HG03558 (cell line): ENCODE measurements around the gene GALNT14.

ENCODE experiments used
- ATAC-seq: cut with Tn5 transposase; IDR thresholded peaks from one replicate; pipeline ENCODE4 v1.9.1; 2021; ENCODE audit warnings: moderate number of reproducible peaks; ENCODE audit not compliant: unreplicated experiment; ENCODE audit errors: extremely low read depth

Gene GALNT14

GRCh38 chr2:31060397-31060796 is 77.8 kb downstream of the GALNT14 start:
- no peak for ATAC-seq

GRCh38 chr2:31058096-31059035 is 79.9 kb downstream of the GALNT14 start:
- no peak for ATAC-seq

- no peak for ATAC-seq
Observed at GRCh38 chr2:31057691-31058090, 80.5 kb downstream of the GALNT14 start.

- ATAC-seq: no peak
Observed at GRCh38 chr2:31055938-31056337, 82.3 kb downstream of the GALNT14 start.

DNA sequence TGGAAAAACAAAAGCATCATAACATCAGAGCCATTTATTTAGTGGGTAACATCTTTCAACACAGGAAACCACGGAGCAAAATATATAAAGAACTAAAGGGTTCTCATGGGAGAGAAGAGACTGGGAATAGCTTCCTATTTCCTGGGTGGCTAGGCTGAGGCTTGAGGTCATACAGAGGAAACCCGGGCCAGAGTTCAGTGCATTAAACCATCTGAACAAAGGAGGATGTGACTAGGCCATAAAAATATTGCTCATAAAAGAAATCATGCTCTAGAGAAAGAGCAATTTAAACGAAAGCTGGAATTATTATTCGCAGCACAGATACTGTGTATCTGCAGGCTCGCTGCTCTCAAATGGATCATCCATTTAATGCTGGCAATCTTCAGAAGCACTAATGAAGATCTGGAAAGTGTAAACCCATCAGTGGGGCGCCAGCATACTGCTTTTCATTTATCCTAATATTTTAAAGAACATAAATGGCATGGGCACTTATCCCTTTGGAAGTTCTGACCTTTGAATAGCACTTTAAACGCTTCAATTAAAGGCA is 83.3 kb downstream of the GALNT14 start:
- no peak for ATAC-seq

- ATAC-seq: no peak
Observed at GRCh38 chr2:31053929-31054782, 84.1 kb downstream of the GALNT14 start.

GRCh38 chr2:31052284-31052683 is 86.0 kb downstream of the GALNT14 start:
- ATAC-seq: no peak

GRCh38 chr2:31051258-31052140 is 86.7 kb downstream of the GALNT14 start:
- ATAC-seq: no peak

DNA sequence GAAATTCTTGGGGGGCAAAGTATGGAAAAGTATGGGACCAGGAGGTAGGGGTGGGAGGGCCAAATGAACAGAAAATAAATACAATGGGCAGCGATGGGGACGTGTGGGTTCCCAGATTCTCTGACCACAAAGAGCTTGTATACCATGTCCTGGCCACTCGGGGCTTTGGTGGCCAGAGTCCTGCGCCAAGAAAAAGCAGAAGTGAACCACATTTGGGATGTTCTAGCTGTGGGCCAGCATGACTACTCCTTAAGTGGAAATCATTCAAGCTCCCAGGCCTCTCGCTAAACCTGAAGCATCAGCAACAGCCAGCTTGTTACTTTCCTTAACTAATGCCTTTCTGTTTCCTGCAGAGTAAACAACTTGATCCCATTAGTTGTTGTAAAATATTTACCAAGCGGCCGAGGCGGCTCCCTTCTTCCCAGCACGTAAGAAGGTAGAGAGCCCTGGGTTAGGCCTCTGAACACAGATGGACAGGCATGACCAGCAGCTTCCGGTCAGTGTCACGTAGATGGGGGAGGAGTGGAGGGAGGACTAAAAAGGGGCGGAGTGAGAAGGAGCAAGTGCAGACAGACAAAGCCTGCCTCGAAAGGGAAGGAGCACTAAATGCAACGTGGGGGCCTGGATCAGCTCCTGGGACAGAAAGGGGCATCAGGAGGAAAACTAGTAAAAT is 88.2 kb downstream of the GALNT14 start:
- ATAC-seq: no peak

DNA sequence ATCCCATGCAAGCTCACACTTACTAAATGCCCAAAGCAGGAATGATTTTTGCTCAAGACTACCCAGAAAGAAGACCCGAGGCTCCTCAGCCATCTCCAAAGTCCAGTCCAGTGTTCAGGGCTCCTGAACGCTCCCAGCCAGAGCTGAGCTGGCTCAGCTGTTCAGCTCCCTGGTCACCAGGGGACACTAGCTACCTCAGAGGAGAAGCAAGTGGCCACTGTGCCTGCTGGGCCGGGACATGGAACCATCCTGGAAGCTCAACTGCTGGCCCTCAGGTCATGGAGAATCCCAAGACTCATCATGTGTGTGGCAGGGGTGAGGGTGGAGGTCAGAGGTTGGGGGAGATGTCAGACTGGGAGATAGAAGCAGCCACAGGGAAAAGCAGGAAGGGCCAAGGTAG is 89.0 kb downstream of the GALNT14 start:
- no peak for ATAC-seq

GRCh38 chr2:31047599-31047998 is 90.6 kb downstream of the GALNT14 start:
- no peak for ATAC-seq

DNA sequence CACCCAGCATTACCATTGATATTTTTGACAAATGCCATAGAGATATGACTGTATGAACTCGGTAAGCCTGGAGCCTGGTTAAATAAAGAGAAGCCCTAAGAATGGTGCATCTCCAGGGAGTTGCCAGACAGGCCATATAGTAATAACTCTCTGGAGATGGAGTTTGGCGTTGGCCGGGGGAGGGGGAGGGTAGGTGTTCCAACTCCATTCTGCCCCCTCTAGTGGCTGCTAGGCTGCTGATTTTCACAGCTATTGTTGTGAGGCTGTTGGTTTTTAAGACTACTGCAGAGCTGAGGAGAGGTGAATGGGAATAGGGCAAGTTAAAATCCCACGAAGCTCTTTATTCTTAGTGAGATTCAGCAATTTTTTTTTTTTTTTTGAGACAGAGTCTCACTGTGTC is 99.9 kb downstream of the GALNT14 start:
- no peak for ATAC-seq

GRCh38 chr2:31037058-31037457 is 101.2 kb downstream of the GALNT14 start:
- ATAC-seq: no peak

- ATAC-seq: no peak
Observed at GRCh38 chr2:31033032-31033431, 105.2 kb downstream of the GALNT14 start.

- ATAC-seq: no peak
Observed at GRCh38 chr2:31032475-31032874, 105.8 kb downstream of the GALNT14 start.

DNA sequence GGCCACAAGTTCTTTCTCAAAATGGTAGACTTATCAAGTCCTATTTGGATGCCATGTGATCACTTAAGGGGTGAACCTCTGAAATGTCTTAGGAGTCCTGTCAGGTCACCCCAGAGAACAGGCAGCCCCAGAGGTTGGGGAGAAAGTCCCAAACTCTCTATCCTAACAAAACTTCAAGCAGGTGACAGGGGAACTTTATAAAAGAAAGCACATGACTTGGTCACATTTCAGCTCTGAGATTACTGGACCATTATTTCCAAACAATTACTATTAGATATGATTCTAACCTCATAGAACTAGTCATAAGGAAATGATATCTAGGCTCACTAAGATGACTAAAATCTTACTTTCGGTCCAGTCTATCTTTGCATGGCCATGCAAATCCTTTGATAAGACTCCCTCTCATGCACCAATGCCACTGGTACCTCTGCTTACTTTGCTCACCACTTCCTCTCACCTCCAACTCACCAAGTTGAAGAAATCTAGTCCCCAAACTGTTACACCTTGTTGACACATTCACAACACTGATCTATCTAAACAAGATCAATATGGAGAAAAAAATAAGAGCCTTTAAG is 107.0 kb downstream of the GALNT14 start:
- ATAC-seq: peak; percentile 94

GRCh38 chr2:31028417-31028816 is 109.8 kb downstream of the GALNT14 start:
- no peak for ATAC-seq

GRCh38 chr2:31027549-31027948 is 110.7 kb downstream of the GALNT14 start:
- no peak for ATAC-seq

- ATAC-seq: no peak
Observed at GRCh38 chr2:31023541-31023940, 114.7 kb downstream of the GALNT14 start.
